Stimulated activated naive B cell treated with anti-CD40 and anti-IgM and Interleukin-4, amounts not matched to agents 10 μg/mL and 1 μg/mL and 100 μg/mL, for 72 hours (primary cell): ENCODE data around the gene TGFBR3.

Source experiments
- ATAC-seq, 2 donors: fragments of 150-1000 bp; cut with Tn5 transposase; replicated peaks; 2 replicates each; pipeline ENCODE4 v1.10.0; 2021; ENCODE audit warnings: moderate library complexity in 1 of 2
- DNase-seq: peaks from one replicate; pipeline ENCODE4 v3.0.0; 2021
- H3K27ac Mint-ChIP-seq: one replicate; pipeline ENCODE4 v1.8.0; 2022; ENCODE audit warnings: mild to moderate bottlenecking, mixed read lengths
- H3K27me3 Mint-ChIP-seq, 2 donors: one replicate each; pipeline ENCODE4 v1.8.0; 2022; ENCODE audit warnings: mixed read lengths in 2 of 2
- H3K36me3 Mint-ChIP-seq, 2 donors: one replicate each; pipeline ENCODE4 v1.8.0; 2022; ENCODE audit warnings: mixed read lengths in 2 of 2, mild to moderate bottlenecking in 1 of 2
- H3K4me1 Mint-ChIP-seq, 2 donors: one replicate each; pipeline ENCODE4 v1.8.0; 2022; ENCODE audit warnings: mixed read lengths in 2 of 2, mild to moderate bottlenecking in 1 of 2
- H3K4me3 Mint-ChIP-seq, 2 donors: one replicate each; pipeline ENCODE4 v1.8.0; 2022; ENCODE audit warnings: mild to moderate bottlenecking in 2 of 2, mixed read lengths in 2 of 2, moderate library complexity in 1 of 2
- H3K9me3 Mint-ChIP-seq, 2 donors: one replicate each; pipeline ENCODE4 v1.8.0; 2022; ENCODE audit warnings: mixed read lengths in 2 of 2, mild to moderate bottlenecking in 1 of 2

The TGFBR3 gene

DNA sequence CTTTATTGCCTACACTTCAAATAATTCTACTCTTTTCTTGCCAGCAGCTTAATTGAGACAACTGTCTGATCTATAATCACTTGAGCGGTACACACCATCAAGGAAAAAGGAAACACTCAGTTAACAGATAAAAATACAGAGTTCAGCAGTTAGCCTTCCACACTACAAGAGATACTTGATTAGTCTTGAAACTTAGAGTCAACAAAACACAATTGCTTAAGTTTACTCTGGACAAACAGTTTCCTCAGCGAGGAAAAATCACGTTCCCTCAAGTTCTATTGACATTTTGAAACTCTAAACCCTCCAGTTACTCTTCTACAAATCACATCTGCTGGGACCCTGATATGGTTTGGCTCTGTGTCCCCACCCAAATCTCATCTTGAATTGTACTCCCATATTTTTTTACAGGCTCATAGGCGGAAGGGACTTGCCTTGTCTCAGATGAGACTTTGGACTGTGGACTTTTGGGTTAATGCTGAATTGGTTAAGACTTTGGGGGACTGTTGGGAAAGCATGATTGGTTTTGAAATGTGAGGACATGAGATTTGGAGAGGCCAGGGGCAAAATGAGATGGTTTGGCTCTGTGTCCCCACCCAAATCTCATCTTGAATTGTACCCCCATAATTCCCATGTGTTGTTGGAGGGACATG is 244.9 kb downstream of the TGFBR3 start:
- DNase-seq (no peak), ATAC-seq (no peak)
- no peaks in the 10 kb centered on the region for H3K4me1 Mint-ChIP-seq
- H3K27me3 Mint-ChIP-seq = peaks cover 5 to 8% of the 10 kb centered on the region in 2 donors
- H3K27ac Mint-ChIP-seq = no peak overlapping the region
- no peak overlapping the region for H3K4me3 Mint-ChIP-seq
- H3K36me3 Mint-ChIP-seq = peaks cover 1 to 8% of the 10 kb centered on the region in 2 donors
- peaks cover 5 to 9% of the 10 kb centered on the region in 2 donors for H3K9me3 Mint-ChIP-seq

DNA sequence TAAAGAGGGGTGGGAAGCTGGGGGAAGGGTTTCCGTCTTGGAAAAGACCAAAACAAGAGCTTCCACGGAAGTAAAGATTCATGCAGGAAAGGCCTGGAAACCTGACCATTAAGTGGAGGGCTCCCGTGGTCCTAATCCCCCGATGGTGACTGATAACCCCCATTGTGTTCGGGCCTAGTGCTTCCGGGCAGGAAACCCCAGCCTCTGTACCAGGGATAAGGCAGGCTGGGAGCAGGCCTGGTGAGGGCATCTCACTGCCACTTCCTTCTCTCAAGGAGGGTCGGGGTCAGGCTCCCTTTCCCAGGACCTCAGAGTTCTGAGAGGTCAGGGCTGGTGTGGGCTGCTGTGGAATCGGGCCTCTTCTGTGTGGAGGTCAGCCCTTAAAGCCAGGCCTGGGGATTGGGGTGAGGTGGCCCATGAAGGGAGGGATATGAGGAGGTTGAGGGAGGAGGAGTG is 248.4 kb downstream of the TGFBR3 start:
- Mint-ChIP-seq H3K36me3 (peaks cover 1 to 8% of the 10 kb centered on the region in 2 donors), H3K9me3 (peaks cover 5 to 9% of the 10 kb centered on the region in 2 donors), H3K27ac (no peak overlapping the region), H3K4me3 (no peak overlapping the region), H3K27me3 (peaks cover 5 to 8% of the 10 kb centered on the region in 2 donors), H3K4me1 (no peaks in the 10 kb centered on the region)
- DNase-seq (no peak), ATAC-seq (no peak)

DNA sequence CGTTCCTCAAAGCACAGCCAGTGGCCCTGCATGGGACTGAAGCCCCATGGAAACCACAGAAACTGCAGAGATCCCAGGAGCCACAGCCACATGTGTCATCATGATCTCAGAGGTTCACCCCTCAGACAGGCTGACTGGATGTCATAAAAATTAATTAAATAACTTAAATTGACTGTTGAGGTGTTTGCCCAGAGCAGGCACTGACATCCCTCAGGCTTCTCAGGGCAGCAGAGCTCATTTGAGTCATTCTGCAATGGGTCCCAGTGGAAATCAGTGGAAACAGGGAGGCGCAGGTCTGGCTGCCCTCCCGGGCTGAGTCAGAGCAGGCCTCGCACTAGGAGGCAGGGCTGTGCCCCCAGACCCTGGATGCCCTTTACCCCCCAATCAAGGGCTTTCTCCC is 250.2 kb downstream of the TGFBR3 start:
- Mint-ChIP-seq H3K4me3 (no peak overlapping the region), H3K27me3 (no peaks in the 10 kb centered on the region), H3K4me1 (peaks cover 0 to 2% of the 10 kb centered on the region in 2 donors), H3K9me3 (peaks cover 0 to 3% of the 10 kb centered on the region in 2 donors), H3K27ac (no peak overlapping the region), H3K36me3 (peaks cover 1 to 3% of the 10 kb centered on the region in 2 donors)
- DNase-seq = no peak
- no peak for ATAC-seq

DNA sequence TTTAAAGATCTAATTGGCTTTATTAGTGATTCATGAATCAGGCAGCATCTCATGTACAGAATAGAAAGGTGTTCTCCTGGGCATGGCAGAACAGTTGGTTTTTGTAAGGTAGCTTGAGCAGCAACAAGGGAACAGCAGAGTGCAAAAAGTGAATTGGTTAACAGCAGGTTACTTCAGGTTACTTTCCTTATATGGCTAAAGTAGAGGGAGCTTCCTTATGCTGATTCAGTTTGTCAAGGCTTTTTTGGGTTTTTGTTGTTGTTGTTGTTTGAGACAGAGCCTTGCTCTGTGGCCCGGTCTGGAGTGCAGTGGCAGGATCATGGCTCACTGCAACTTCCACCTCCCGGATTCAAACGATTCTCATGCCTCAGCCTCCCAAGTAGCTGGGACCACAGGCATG is 252.5 kb downstream of the TGFBR3 start:
- peaks cover 0 to 2% of the 10 kb centered on the region in 2 donors for H3K4me1 Mint-ChIP-seq
- no peak overlapping the region for H3K27ac Mint-ChIP-seq
- H3K36me3 Mint-ChIP-seq = no peaks in the 10 kb centered on the region
- no peaks in the 10 kb centered on the region for H3K9me3 Mint-ChIP-seq
- no peak overlapping the region for H3K4me3 Mint-ChIP-seq
- ATAC-seq = no peak
- no peak for DNase-seq
- H3K27me3 Mint-ChIP-seq = no peaks in the 10 kb centered on the region

DNA sequence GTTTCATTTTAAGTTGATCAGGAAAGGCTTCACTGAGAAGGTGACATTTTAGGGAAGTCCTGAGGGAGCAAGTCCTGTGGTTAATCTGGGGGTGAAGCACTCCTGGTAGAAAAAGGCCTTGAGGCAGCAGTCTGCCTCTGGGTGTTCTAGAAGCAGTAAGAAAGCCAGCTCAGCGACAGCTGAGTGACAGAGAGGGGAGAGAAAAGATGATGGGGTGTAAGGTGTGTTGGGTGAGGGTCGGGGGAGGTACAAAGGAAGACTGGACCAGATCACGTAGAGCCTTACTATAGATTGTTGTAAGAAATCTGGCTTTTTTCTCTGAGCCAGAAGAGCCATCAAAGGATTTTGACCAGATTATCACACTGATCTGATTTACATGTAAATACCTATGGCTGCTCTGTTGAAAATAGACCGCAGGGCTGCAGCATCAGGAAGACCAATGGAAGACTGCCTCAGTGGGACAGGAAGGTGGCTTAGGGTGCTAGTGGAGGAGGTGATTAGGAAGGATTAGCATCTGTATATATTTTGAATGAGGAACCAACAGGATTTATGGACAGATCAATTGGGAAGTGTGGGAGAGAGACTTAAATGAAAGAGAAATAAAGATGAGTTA is 254.1 kb downstream of the TGFBR3 start:
- no peak overlapping the region for H3K27ac Mint-ChIP-seq
- no peak for ATAC-seq
- no peaks in the 10 kb centered on the region for H3K27me3 Mint-ChIP-seq
- H3K4me1 Mint-ChIP-seq = peaks cover 0 to 2% of the 10 kb centered on the region in 2 donors
- DNase-seq = no peak
- no peaks in the 10 kb centered on the region for H3K9me3 Mint-ChIP-seq
- no peak overlapping the region for H3K4me3 Mint-ChIP-seq
- no peaks in the 10 kb centered on the region for H3K36me3 Mint-ChIP-seq

DNA sequence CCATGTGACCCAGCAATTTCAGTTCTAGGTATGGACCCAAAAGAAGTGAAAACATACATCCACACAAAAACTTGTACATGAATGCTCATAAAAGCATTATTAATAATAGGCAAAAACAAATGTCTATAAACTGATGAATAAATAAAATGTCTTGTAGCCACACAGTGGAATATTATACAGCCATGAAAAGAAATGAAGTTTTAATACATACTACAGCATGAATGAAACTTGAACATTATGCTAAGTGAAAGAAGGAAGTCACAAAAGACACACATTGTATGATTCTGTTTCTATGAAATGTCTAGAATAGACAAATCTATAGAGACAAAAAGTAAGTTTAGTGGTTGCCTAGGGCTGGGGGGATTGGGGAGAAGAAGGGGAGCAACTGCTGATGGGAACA is 255.1 kb downstream of the TGFBR3 start:
- no peak for DNase-seq
- no peak overlapping the region for H3K27ac Mint-ChIP-seq
- H3K9me3 Mint-ChIP-seq = no peaks in the 10 kb centered on the region
- no peak overlapping the region for H3K4me3 Mint-ChIP-seq
- ATAC-seq = no peak
- no peaks in the 10 kb centered on the region for H3K27me3 Mint-ChIP-seq
- H3K4me1 Mint-ChIP-seq = peaks cover 0 to 2% of the 10 kb centered on the region in 2 donors
- no peaks in the 10 kb centered on the region for H3K36me3 Mint-ChIP-seq
